Measurements from ENCODE around the gene ANKEF1.

The ANKEF1 gene

DNA sequence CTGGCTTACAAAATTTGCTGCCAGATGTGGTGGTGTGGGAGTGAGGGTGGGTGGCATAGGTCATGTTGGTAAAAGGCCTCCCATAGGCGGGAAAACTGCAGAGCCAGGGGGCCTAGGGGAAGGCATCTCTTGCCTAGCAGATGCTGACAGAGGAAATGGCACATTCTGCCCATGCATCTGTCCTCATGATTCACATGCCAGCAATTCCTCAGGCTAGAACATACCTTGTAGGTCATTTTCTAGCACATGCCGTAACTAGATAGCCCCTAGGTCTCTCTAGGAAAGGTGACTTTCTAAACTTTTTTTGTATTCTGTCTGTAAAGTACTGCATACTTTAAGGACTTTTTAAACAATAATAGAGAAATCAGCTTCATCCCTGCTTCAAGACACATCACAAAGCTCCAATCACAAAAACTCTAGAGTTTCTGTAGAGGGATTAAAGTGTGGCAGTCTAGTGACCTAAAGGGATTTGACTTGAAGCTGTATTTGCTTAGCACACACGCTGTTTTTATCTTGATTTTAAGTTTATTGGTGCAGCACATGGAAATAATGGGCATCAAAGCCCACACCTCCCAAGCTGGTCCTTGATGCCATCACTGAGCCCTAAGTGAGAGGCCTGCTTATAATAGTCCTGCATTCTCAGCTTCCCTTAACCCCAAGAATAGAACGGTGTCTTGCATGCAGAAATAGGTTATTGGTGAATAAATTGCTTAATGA, 55.2 kb downstream of the ANKEF1 start:
- no peak for DNase-seq (ENCODE audit: low spot score)

DNA sequence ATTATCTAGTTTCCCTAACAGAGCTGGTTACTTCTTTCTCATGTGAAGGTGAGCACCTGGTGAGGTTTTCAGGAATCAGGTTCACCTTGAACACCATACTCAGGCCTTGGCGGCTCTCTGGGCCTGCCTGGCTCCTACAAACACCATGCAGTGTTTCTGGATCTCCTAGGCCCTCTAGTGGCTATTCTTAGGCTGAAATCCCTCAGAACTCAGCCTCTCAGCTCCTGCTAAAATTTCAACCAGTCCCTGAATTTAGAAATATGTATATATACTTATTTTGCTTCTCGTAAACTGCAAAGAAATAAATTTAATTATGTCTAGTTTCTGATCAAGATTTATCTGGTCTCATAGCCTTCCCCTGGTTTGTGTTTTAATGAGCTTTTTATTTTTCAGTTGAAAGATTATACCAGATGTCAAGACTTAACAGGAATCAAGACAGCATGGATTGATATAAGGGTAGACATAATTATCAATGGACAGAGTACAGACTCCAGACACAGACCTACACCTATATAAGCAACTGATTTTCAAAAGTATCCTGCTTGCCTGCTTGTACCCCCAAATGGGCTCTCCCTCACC, 55.9 kb downstream of the ANKEF1 start:
- DNase-seq (ENCODE audit: low spot score), result peak; percentile 48

DNA sequence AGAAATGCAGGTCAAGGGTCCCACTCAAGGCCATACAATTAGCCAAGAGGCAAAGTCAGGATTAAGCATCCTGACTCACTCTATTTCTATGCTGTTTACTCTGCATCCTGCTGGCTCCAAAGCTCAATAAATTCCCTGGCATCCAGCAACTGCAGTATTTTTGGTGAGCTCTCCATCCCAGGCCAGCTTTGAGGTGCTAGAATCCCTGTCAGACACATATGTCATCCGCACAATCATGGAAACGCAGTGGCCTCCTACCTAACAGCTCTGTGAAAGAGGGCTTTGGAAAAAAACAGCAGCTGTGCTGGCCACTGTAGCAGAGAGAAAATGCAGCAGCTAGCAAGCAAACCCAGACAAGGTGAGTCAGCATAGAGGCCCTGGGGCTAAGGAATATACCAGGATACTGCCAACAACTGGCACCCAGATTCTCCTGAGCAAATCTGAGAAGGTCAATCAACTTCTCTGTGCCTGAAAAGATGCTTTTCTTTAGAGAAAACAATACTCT, 58.4 kb downstream of the ANKEF1 start:
- peak; percentile 56 for DNase-seq (ENCODE audit: low spot score)

DNA sequence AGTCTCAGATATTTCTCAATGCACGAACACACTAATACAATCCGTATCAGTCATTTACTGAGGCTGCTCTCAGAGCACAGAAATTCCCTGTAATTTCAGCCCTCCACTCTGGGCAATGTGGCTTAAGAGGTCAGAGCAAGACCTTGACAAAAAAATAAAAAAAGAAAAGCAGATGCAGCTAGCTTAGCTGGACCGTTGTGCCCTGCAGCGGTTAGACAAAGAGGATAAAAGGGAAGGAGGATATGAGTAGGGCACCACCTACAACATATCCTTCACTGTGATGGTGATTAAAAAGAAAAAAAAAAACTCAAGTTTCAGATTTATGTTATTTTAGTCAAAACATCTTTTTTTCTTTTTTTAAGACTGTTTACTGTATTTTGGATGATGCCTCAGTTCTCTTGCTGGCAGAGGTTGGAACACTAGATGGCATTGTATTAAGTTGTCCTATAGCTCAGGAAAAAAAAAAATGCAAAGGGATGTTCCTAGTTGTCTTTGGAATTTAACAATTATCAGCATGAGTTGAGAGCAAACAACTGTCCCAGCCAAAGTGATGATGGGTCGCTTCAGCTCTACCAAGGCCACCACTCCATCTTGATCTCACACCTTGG, 59.9 kb downstream of the ANKEF1 start:
- no peak for DNase-seq (ENCODE audit: low spot score)

DNA sequence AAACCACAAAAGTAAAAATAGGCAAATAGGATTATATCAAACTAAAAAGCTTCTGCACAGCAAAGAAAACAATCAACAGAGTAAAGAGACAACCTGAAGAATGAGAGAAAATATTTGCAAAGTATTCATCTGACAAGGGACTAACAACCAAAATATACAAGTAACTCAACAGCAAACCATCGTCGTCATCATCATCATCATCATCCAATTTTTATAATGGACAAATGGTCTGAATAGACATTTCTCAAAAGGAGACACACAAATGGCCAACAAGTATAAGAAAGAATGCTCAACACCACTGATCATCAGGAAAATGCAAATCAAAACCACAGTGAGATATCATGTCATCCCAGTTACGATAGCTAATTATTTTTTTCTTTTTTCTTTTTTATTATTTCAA, 62.0 kb downstream of the ANKEF1 start:
- DNase-seq (ENCODE audit: low spot score), result no peak

DNA sequence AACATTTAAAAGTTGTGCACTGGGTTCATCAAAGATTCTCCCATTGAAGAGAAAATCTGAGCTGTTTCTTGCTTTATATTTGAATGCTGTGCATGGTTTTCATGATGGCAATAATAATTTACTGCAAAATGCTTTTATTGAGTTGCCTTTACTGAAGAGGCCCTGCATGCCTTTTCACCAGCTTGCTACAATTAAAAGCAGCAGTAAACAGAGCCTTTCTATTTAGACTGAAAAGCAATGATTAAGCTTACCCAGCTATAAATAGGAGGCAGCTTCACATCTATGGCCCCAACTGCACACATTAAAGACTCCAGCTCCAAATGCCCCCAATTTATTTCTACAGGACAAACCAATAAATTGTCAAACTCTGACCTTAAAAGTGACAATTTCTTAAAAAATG, 70.3 kb downstream of the ANKEF1 start:
- DNase-seq (ENCODE audit: low spot score), result no peak

All from AG08396 (cell line).